Activated T-helper 9 cell treated with anti-CD3 and anti-CD28 coated beads, Interleukin-2, amount 50 U/mL, for 16 hours (primary cell): ENCODE measurements around the gene DYNC2H1.

Experiments used
- DNase-seq: peaks from one replicate; pipeline ENCODE4 v3.0.0-alpha.2; 2020; ENCODE audit warnings: low read depth

Gene DYNC2H1

GRCh38 chr11:103476874-103477273 is 367.6 kb downstream of the DYNC2H1 start:
- no peak for DNase-seq

GRCh38 chr11:103480421-103480820 is 371.2 kb downstream of the DYNC2H1 start:
- DNase-seq = no peak

DNA sequence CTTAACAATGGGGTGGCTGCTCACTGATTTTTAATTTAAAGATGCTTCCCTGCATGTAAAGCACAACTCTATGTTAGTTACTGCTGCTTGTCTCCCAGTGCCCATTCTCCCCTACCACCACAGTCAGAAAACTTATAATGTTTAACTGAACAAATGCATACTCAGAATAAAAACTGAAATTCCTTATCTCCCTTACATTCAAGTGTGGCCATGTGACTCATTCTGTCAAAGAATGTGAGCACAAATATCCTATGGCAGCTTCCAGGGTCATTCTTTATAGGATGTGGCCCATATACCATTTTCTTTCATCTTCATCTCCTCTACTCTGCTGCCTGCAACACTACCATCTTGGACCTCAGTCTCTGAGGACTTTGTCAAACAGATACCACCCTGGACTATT is 374.8 kb downstream of the DYNC2H1 start:
- no peak for DNase-seq

GRCh38 chr11:103484545-103484944 is 375.3 kb downstream of the DYNC2H1 start:
- DNase-seq = no peak

- DNase-seq = no peak
Observed at GRCh38 chr11:103486604-103487003, 377.4 kb downstream of the DYNC2H1 start.

DNA sequence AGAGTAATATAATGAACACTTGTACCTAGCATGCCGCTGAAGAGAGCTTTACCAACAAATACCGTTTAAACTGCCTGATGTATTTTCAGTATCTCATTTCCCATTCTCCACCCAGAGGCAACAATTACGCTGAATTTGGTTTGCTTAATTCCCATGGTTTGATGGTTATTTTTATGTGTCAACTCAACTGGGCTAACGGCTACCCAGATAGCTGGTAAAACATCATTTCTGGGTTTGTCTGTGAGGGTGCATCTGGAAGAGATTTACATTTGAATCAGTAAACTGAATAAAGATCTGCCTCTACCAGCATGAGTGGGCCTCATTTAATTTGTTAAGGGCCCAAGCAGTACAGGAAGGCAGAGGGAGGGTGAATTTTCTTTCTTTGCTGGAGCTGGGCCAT is 377.9 kb downstream of the DYNC2H1 start:
- no peak for DNase-seq

- DNase-seq = no peak
Observed at GRCh38 chr11:103488031-103488461, 378.8 kb downstream of the DYNC2H1 start.

GRCh38 chr11:103488579-103488978 is 379.4 kb downstream of the DYNC2H1 start:
- DNase-seq = no peak

DNA sequence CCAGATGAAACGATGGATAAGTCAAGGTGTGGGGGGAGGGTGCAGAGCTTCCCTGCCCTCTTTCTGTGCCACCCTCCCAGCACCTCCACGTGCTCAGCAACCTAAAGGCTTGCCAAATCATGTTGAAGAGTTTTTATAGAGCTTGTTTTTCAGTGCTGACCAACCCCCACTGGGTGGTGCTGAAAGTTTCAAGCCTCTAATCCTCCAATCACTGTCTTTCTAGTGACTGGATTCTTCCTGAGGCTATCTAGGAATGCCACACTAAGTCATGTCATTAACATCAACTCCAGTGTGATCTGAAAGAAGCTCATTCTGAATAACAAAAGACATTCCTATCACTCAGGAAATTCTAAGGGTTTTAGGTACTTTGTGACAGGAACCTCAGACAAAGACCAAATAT is 382.6 kb downstream of the DYNC2H1 start:
- DNase-seq = no peak

- DNase-seq = no peak
Observed at GRCh38 chr11:103494491-103494890, 385.3 kb downstream of the DYNC2H1 start.

- no peak for DNase-seq
Observed at GRCh38 chr11:103497268-103497667, 388.0 kb downstream of the DYNC2H1 start.

GRCh38 chr11:103499710-103500340 is 390.6 kb downstream of the DYNC2H1 start:
- no peak for DNase-seq

GRCh38 chr11:103515283-103515682 is 406.1 kb downstream of the DYNC2H1 start:
- no peak for DNase-seq

- no peak for DNase-seq
Observed at GRCh38 chr11:103520792-103521191, 411.6 kb downstream of the DYNC2H1 start.

GRCh38 chr11:103525069-103525468 is 415.8 kb downstream of the DYNC2H1 start:
- no peak for DNase-seq

- no peak for DNase-seq
Observed at GRCh38 chr11:103528046-103528445, 418.8 kb downstream of the DYNC2H1 start.

DNA sequence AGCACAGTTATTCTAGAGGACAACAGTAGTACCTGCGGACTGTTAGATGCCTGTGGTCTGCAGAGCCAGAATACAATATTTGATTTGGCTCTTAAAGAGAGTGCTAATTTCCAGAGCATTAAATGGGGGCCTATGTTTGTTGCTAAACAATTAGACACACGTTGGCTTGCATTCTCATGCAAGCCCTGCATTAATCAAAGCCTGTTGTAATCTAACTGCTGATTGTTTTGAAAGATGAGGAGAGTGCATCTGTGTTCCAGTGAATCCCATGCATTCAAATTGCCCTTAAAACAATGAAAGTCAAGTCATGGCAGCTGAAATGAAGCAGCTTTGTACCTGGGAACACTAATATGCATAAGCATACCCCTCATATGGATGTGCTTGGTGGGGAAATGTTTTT is 419.4 kb downstream of the DYNC2H1 start:
- no peak for DNase-seq

- DNase-seq = no peak
Observed at GRCh38 chr11:103529181-103529684, 420.0 kb downstream of the DYNC2H1 start.
